ENCODE data around the gene SMCO2. TPM values are rescaled to one million over a fixed set of nuclear protein-coding genes. Genes with fewer than 3 reads are reported as not detected.
A peak's percentile ranks its signal among the peaks of the same experiment; 100 is the strongest.

The SMCO2 gene
- total RNA-seq, 3 donors from 2014 or later = not detected

- ATAC-seq (no peak), DNase-seq (no peak)
- H3K36me3 ChIP-seq (ENCODE audit: low read depth) = no peaks in the 10 kb centered on the region
- no peaks in the 10 kb centered on the region for H3K4me1 ChIP-seq (ENCODE audit: low read depth)
- TF ChIP-seq CTCF (IDR thresholded peaks at IDR 0.05) = no peak
- intact Hi-C loops (cut with DNase I, micrococcal nuclease) = loop anchor here (10.0 kb wide), 2 partner anchors 215 to 225 kb away; no protein-coding TSS in a partner anchor
- no peak overlapping the region for H3K4me3 ChIP-seq
- H3K9me3 ChIP-seq = no peaks in the 10 kb centered on the region
Measured at GRCh38 chr12:27429606-27430005, 16.9 kb upstream of the SMCO2 start.

- no peak for ATAC-seq
Measured at GRCh38 chr12:27431185-27431584, 15.4 kb upstream of the SMCO2 start.

GRCh38 chr12:27434673-27435565 is 11.6 kb upstream of the SMCO2 start:
- Histone ChIP-seq H3K4me3 (no peak overlapping the region), H3K36me3 (ENCODE audit: low read depth) (no peaks in the 10 kb centered on the region), H3K9me3 (no peaks in the 10 kb centered on the region), H3K4me1 (ENCODE audit: low read depth) (no peaks in the 10 kb centered on the region)
- TF ChIP-seq CTCF (IDR thresholded peaks at IDR 0.05) = peak; percentile 20
- intact Hi-C loops (cut with DNase I, micrococcal nuclease) = loop anchor here (10.0 kb wide), 2 partner anchors 210 to 220 kb away; no protein-coding TSS in a partner anchor
- ATAC-seq (peak; percentile 71), DNase-seq (peak in 1 of 3 donors; percentile 17)

More at GRCh38 chr12:27431185-27431584, 15.4 kb upstream of the SMCO2 start:
- no peak for TF ChIP-seq CTCF (IDR thresholded peaks at IDR 0.05)
- Histone ChIP-seq H3K4me3 (no peak overlapping the region), H3K9me3 (no peaks in the 10 kb centered on the region), H3K4me1 (ENCODE audit: low read depth) (no peaks in the 10 kb centered on the region), H3K36me3 (ENCODE audit: low read depth) (no peaks in the 10 kb centered on the region)
- intact Hi-C loops (cut with DNase I, micrococcal nuclease) = loop anchor here (10.0 kb wide), 2 partner anchors 214 to 224 kb away; no protein-coding TSS in a partner anchor
- DNase-seq = no peak

- ATAC-seq (no peak), DNase-seq (no peak)
- Histone ChIP-seq H3K9me3 (no peaks in the 10 kb centered on the region), H3K4me3 (no peak overlapping the region), H3K4me1 (ENCODE audit: low read depth) (no peaks in the 10 kb centered on the region), H3K36me3 (ENCODE audit: low read depth) (no peaks in the 10 kb centered on the region)
- intact Hi-C loops (cut with DNase I, micrococcal nuclease) = loop anchor here (10.0 kb wide), 2 partner anchors 209 to 219 kb away; no protein-coding TSS in a partner anchor
- TF ChIP-seq CTCF (IDR thresholded peaks at IDR 0.05) = no peak
Measured at GRCh38 chr12:27436029-27436428, 10.5 kb upstream of the SMCO2 start.

- intact Hi-C loops (cut with DNase I, micrococcal nuclease) = loop anchor here (10.0 kb wide), 2 partner anchors 208 to 218 kb away; no protein-coding TSS in a partner anchor
- no peak for TF ChIP-seq CTCF (IDR thresholded peaks at IDR 0.05)
- Histone ChIP-seq H3K9me3 (no peaks in the 10 kb centered on the region), H3K4me1 (ENCODE audit: low read depth) (no peaks in the 10 kb centered on the region), H3K36me3 (ENCODE audit: low read depth) (no peaks in the 10 kb centered on the region), H3K4me3 (no peak overlapping the region)
- DNase-seq (no peak), ATAC-seq (no peak)
Measured at GRCh38 chr12:27436768-27437167, 9.8 kb upstream of the SMCO2 start.

Measured in mucosa of descending colon (tissue), 3 donors.